ENCODE data around the gene HIC1.

DNA sequence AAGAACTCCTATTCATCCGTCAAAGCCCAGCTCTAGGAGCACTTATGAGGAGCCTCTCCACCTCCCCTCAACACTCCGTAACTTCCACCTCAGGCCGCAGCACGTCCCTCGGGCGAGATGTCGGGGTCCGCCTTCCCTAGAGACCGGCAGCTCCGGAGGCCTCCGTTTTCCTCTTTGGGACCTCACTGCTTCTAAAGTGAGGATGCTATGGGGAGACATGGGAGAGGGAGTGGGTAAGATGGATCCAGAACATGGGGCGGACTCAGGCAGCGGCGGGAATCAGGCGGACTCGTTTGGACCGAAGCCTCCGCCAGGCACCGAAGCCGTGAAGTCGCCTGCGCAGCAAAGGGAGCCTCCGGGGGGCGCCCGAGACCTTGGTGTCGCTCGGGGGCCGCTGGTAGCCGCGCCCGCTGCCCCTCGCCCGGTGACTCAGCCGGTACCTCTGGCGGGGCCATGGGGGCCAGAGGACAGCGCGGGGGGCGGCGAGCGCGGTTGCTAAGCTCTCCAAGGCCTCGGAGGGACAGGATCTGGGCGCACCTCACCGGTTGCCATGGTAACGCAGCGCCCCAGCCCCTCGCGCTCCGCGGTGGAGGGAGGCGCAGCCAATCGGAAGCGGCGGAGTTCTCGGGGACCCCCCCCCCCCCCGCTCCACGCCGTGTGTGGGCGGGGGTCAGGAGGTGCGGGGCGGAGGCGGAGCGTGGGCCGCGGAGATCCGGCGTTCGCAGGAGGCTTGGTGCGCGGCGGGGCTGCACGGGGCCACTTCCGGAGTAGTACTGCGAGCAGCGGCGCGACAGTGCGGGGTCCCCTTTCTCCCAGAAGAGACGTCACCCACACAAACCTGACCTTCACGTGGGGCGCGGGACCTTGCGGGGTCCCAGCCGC lies 1.3 kb upstream of the HIC1 start:
- TF ChIP-seq, protein P1, sequence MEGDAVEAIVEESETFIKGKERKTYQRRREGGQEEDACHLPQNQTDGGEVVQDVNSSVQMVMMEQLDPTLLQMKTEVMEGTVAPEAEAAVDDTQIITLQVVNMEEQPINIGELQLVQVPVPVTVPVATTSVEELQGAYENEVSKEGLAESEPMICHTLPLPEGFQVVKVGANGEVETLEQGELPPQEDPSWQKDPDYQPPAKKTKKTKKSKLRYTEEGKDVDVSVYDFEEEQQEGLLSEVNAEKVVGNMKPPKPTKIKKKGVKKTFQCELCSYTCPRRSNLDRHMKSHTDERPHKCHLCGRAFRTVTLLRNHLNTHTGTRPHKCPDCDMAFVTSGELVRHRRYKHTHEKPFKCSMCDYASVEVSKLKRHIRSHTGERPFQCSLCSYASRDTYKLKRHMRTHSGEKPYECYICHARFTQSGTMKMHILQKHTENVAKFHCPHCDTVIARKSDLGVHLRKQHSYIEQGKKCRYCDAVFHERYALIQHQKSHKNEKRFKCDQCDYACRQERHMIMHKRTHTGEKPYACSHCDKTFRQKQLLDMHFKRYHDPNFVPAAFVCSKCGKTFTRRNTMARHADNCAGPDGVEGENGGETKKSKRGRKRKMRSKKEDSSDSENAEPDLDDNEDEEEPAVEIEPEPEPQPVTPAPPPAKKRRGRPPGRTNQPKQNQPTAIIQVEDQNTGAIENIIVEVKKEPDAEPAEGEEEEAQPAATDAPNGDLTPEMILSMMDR (IDR thresholded peaks at IDR 0.05) = peak in 3 of 4 experiments; percentile 46 to 83 (median 76)
- TF ChIP-seq POLR2AphosphoS5 (IDR thresholded peaks at IDR 0.05) (peak; percentile 10), POLR2A (IDR thresholded peaks at IDR 0.05) (no peak)
